GM21526 (cell line): Measurements from ENCODE around the gene FER.
A peak's percentile ranks its signal among the peaks of the same experiment; 100 is the strongest.
"Not testable (repeated sequence)": the region's sequence is repeated elsewhere in the genome, so short reads cannot be mapped to it uniquely, and the experiment has no call there.

Experiments used
- ATAC-seq: cut with Tn5 transposase; IDR thresholded peaks from one replicate; pipeline ENCODE4 v1.9.1; 2021; ENCODE audit warnings: moderate library complexity; ENCODE audit not compliant: unreplicated experiment, low FRiP score

FER gene

GRCh38 chr5:108747774-108748400, at the start of gene FER:
FER (plus strand) TSS chr5:108747897; CDS start chr5:108798183, 50,286 bp downstream.
- ATAC-seq, result peak; percentile 26

- not testable (repeated sequence) for ATAC-seq
Measured at GRCh38 chr5:108700388-108700787, 47.3 kb upstream of the FER start.

- no peak for ATAC-seq
Measured at GRCh38 chr5:108700930-108701329, 46.8 kb upstream of the FER start.

- ATAC-seq, result no peak
Measured at GRCh38 chr5:108702546-108702945, 45.2 kb upstream of the FER start.

GRCh38 chr5:108703313-108703712, 44.4 kb upstream of the FER start:
- no peak for ATAC-seq

GRCh38 chr5:108707141-108707540, 40.6 kb upstream of the FER start:
- ATAC-seq, result no peak

GRCh38 chr5:108711898-108712297, 35.8 kb upstream of the FER start:
- no peak for ATAC-seq

- no peak for ATAC-seq
Measured at GRCh38 chr5:108715408-108715807, 32.3 kb upstream of the FER start.

GRCh38 chr5:108720391-108720790, 27.3 kb upstream of the FER start:
- peak; percentile 75 for ATAC-seq

GRCh38 chr5:108726446-108727235, 21.1 kb upstream of the FER start:
- ATAC-seq, result no peak

- ATAC-seq, result no peak
Measured at GRCh38 chr5:108727236-108727650, 20.5 kb upstream of the FER start.

- ATAC-seq, result peak; percentile 77
Measured at GRCh38 chr5:108727651-108728565, 19.8 kb upstream of the FER start.

- peak; percentile 26 for ATAC-seq
Measured at GRCh38 chr5:108728566-108729241, 19.0 kb upstream of the FER start.

GRCh38 chr5:108729242-108729615, 18.5 kb upstream of the FER start:
- ATAC-seq, result no peak

GRCh38 chr5:108730617-108731340, 16.9 kb upstream of the FER start:
- ATAC-seq, result peak; percentile 51

- ATAC-seq, result no peak
Measured at GRCh38 chr5:108735790-108736189, 11.9 kb upstream of the FER start.

GRCh38 chr5:108736855-108737254, 10.8 kb upstream of the FER start:
- ATAC-seq, result no peak

- no peak for ATAC-seq
Measured at GRCh38 chr5:108739376-108739775, 8.3 kb upstream of the FER start.

GRCh38 chr5:108739906-108740305, 7.8 kb upstream of the FER start:
- ATAC-seq, result no peak

- no peak for ATAC-seq
Measured at GRCh38 chr5:108743319-108743718, 4.4 kb upstream of the FER start.
